Measurements from ENCODE around the gene IPP. TPM values are rescaled to one million over a fixed set of nuclear protein-coding genes. Genes with fewer than 3 reads are reported as not detected.

Gene IPP
- total RNA-seq (2021; fragmentation: NEBNext Ultra II Directional; extraction: Animal tissue kit (Norgen Biotek cat#: 25700)) = 4.2 and 5.6 TPM in 2 replicates
- polyA plus RNA-seq (2011; rRNA removed) = 0.80 and 1.4 TPM in 2 replicates
- 1.8 TPM for polyA plus RNA-seq (2011; cell fraction: cytosol; rRNA removed)
- polyA plus RNA-seq (2011; cell fraction: nucleus; rRNA removed) = 0.34 TPM
- polyA plus RNA-seq (2012, experiment 1 of 2) = 3.2 to 5.3 TPM (median 3.5 TPM) in 4 replicates
- 4.4 TPM for polyA plus RNA-seq (2012, experiment 2 of 2)
- 2.3 TPM for polyA plus RNA-seq (2013, experiment 1 of 2)
- polyA plus RNA-seq (2013, experiment 2 of 2) = 2.4 TPM
- 2.9 and 3.9 TPM in 2 replicates for polyA minus RNA-seq (2011; rRNA and poly(A)+ RNA removed)
- polyA minus RNA-seq (2011; cell fraction: cytosol; rRNA and poly(A)+ RNA removed) = 1.4 TPM
- 4.0 TPM for polyA minus RNA-seq (2011; cell fraction: nucleus; rRNA and poly(A)+ RNA removed)
- long read RNA-seq, experiment 1, partial matches to known transcripts = 1 of 1 reads
- long read RNA-seq, experiment 1, other reads (novel, unspliced or antisense) = 0 of 1 reads
- long read RNA-seq, experiment 2, partial matches to known transcripts = 1 of 2 reads
- long read RNA-seq, experiment 2, other reads (novel, unspliced or antisense) = 0 of 2 reads

GRCh38 chr1:45750298-45751038 is at the start of gene IPP:
Gene IPP, minus strand, starts transcription at chr1:45750653. Its CDS starts 4,242 bp downstream, at chr1:45746411.
- H3K9ac ChIP-seq (replicated peaks in 1 of 4; ENCODE audit: extremely low read depth in 1 of 4, low read depth in 3 of 4, low read length in 3 of 4) = peak within 1 kb of the TSS; percentile 68 to 80 (median 76)
- H2AFZ ChIP-seq (ENCODE audit: low read length) = peak within 1 kb of the TSS; percentile 99
- POLR2A ChIA-PET (ENCODE audit: partially characterized antibody) = interaction anchor here (0.6 to 1.3 kb wide), 6 partner anchors 15 to 276 kb away, joined by 3 to 7 read pairs (median 3); partner anchors contain the start of gene MAST2
- peak within 1 kb of the TSS; percentile 78 for H3K27ac ChIP-seq (ENCODE audit: low read depth, low read length)
- H3K9me3 ChIP-seq (ENCODE audit: insufficient read depth in 2 of 2, low read depth in 1 of 2, low read length in 1 of 2) = peaks cover 15 to 19% of the 10 kb centered on the region in 2 experiments; a peak in 3 of 4 replicates
- peak within 1 kb of the TSS; percentile 59 to 83 (median 72) for H3K4me3 ChIP-seq (ENCODE audit: extremely low read depth in 1 of 4, insufficient read depth in 2 of 4, low read depth in 3 of 4, low read length in 4 of 4)
- no peaks in the 10 kb centered on the region for H4K20me1 ChIP-seq (replicated peaks in 1 of 2; ENCODE audit: control insufficient read depth in 1 of 2, insufficient read depth in 2 of 2, low read length in 2 of 2)
- H3K14ac ChIP-seq (ENCODE audit: insufficient read length) = no peak within 1 kb of the TSS
- no peaks in the 10 kb centered on the region for H3K36me3 ChIP-seq (ENCODE audit: control insufficient read depth in 2 of 4, insufficient read depth in 4 of 4, low read length in 3 of 4)
- whole genome bisulfite sequencing, 2 experiments (ENCODE audit: extremely low coverage in 1 of 2, insufficient coverage in 1 of 2, insufficient read length in 1 of 2, insufficient replicate concordance in 2 of 2, low coverage in 1 of 2, low lambda C conversion rate in 2 of 2, missing lambda C conversion rate in 1 of 2) = 2% methylated on average over 43 of the region's 58 CpGs; no CpG with 5 or more reads in 1 of the 2 experiments
- no peak within 1 kb of the TSS for H4K91ac ChIP-seq (replicated peaks; ENCODE audit: insufficient read length, low read length)
- H4K8ac ChIP-seq (ENCODE audit: extremely low read depth, insufficient read depth, low read length) = peak within 1 kb of the TSS; percentile 66; the same call in 1 of the 2 replicates
- peak within 1 kb of the TSS; percentile 73 to 88 for H3K4me2 ChIP-seq (ENCODE audit: insufficient read depth in 1 of 2, low read depth in 2 of 2, low read length in 2 of 2)
- H2BK5ac ChIP-seq (ENCODE audit: low read depth, low read length) = peak within 1 kb of the TSS; percentile 90
- DNase-seq (ENCODE audit: low read depth in 1 of 2, low spot score in 2 of 2) = peak; percentile 87 to 97
- H2BK20ac ChIP-seq (ENCODE audit: low read length) = no peak within 1 kb of the TSS
- H3K79me2 ChIP-seq (ENCODE audit: control insufficient read depth in 1 of 2, insufficient read depth in 2 of 2, low read length in 2 of 2) = no peaks in the 10 kb centered on the region; a peak in 1 of 4 replicates
- no peak within 1 kb of the TSS for H3K4ac ChIP-seq (replicated peaks; ENCODE audit: insufficient read length, low read depth, low read length)
- no peak within 1 kb of the TSS for H2BK120ac ChIP-seq (replicated peaks; ENCODE audit: low read depth, low read length)
- H2AK5ac ChIP-seq (ENCODE audit: low read depth, low read length) = no peak within 1 kb of the TSS
- H2BK15ac ChIP-seq (ENCODE audit: low read length) = peak within 1 kb of the TSS; percentile 40; the same call in 1 of the 2 replicates
- H3K18ac ChIP-seq (ENCODE audit: extremely low read depth, low read length) = peak within 1 kb of the TSS; percentile 86
- FAIRE-seq = no peak
- H3K4me1 ChIP-seq (replicated peaks in 1 of 4; ENCODE audit: control insufficient read depth in 3 of 4, insufficient read depth in 4 of 4, low read length in 3 of 4) = peaks cover 0 to 3% (median 0%) of the 10 kb centered on the region in 4 experiments; a peak in 2 of 7 replicates
- no peaks in the 10 kb centered on the region for H3K79me1 ChIP-seq (ENCODE audit: low read depth, low read length)
- no peak within 1 kb of the TSS for H3K23ac ChIP-seq (ENCODE audit: insufficient read length)
- peaks cover 9% of the 10 kb centered on the region for H3K23me2 ChIP-seq (ENCODE audit: low read depth, low read length)
- CTCF ChIA-PET (ENCODE audit: partially characterized antibody) = interaction anchor here (0.7 kb wide), 1 partner anchor 217 kb away, joined by 4 read pairs; no protein-coding TSS in a partner anchor
- H3K27me3 ChIP-seq (replicated peaks in 1 of 4; ENCODE audit: control insufficient read depth in 3 of 4, extremely low read depth in 1 of 4, insufficient read depth in 3 of 4, low read length in 3 of 4) = no peaks in the 10 kb centered on the region
- peak within 1 kb of the TSS; percentile 82; the same call in 1 of the 2 replicates for H2BK12ac ChIP-seq (ENCODE audit: low read depth, low read length)
- no peak within 1 kb of the TSS for H3K56ac ChIP-seq (replicated peaks; ENCODE audit: insufficient read length, low read depth, low read length)
- H4K5ac ChIP-seq (ENCODE audit: insufficient read length, low read depth, low read length) = peak within 1 kb of the TSS; percentile 87
- no peak for TF ChIP-seq RFX5 (IDR thresholded peaks at IDR 0.05; ENCODE audit: borderline replicate concordance, low read depth, low read length)
- 0 out of 2 replicates have a peak, but pooled peaks have one; percentile 3 for TF ChIP-seq JUN (IDR thresholded peaks at IDR 0.05; ENCODE audit: low read depth, low read length)
- TF ChIP-seq CBX5 (IDR thresholded peaks at IDR 0.05; ENCODE audit: low read depth, low read length) = no peak
- TF ChIP-seq KDM1A (IDR thresholded peaks at IDR 0.05; ENCODE audit: borderline replicate concordance, low read length) = no peak
- no peak for TF ChIP-seq CTBP2 (IDR thresholded peaks at IDR 0.05; ENCODE audit: borderline replicate concordance, insufficient read depth, insufficient read length, low read length)
- TF ChIP-seq RAD21 (IDR thresholded peaks at IDR 0.05 in 1 of 2, conservative IDR thresholded peaks at IDR 0.05 in 1 of 2; ENCODE audit: low read depth in 2 of 2, low read length in 2 of 2) = peak; percentile 18 to 20; a peak in 1 of 4 replicates
- TF ChIP-seq GTF2F1 (IDR thresholded peaks at IDR 0.05; ENCODE audit: borderline replicate concordance, low read depth, low read length) = no peak
